ENCODE results near the gene UBA7.

- TF ChIP-seq POLR2A (IDR thresholded peaks at IDR 0.05) (no peak), CTCF (IDR thresholded peaks at IDR 0.05) (no peak)
These were observed 18.5 kb downstream of the UBA7 start for GRCh38 chr3:49794926-49795905.

All from ovary (tissue), 3 donors.